Esophagus squamous epithelium (tissue), 5 donors: ENCODE measurements around the gene HCRTR2. TPM values are rescaled to one million over a fixed set of nuclear protein-coding genes. Genes with fewer than 3 reads are reported as not detected.
"Not testable (repeated sequence)": the region's sequence is repeated elsewhere in the genome, so short reads cannot be mapped to it uniquely, and the experiment has no call there.

Experiments
- DNase-seq: peaks from one replicate; lab custom pipeline; 2025; lab: John Stamatoyannopoulos, UW
- H3K27ac ChIP-seq, 4 donors: fragments of 200-600 bp; sonication (generic); one replicate each; pipeline ENCODE4 v1.5.1; 2016 to 2019; ENCODE audit warnings: mild to moderate bottlenecking in 1 of 4
- H3K27me3 ChIP-seq, 4 donors: fragments of 200-600 bp; sonication (generic); 1 replicate in 3 of 4; 2 replicates in 1 of 4; pipeline versions ENCODE4 v1.5.1 to v1.6.0; 2017 to 2021; ENCODE audit warnings: antibody characterized with exemption in 1 of 4
- H3K36me3 ChIP-seq, 3 donors: fragments of 200-600 bp; sonication (generic); one replicate each; pipeline ENCODE4 v1.5.1; 2016 to 2019
- H3K4me1 ChIP-seq, 3 donors: fragments of 200-600 bp; sonication (generic); one replicate each; pipeline ENCODE4 v1.5.1; 2017 to 2019
- H3K4me3 ChIP-seq, 4 donors: fragments of 200-600 bp; sonication (generic); 1 replicate in 3 of 4; 2 replicates in 1 of 4; pipeline ENCODE4 v1.5.1; 2016 to 2019; ENCODE audit warnings: mild to moderate bottlenecking in 2 of 4, moderate library complexity in 1 of 4
- H3K9me3 ChIP-seq, 3 donors: fragments of 200-600 bp; sonication (generic); one replicate each; pipeline ENCODE4 v1.5.1; 2016 to 2019
- CTCF ChIP-seq, 6 experiments: fragments of 450-650 bp in 4 of 6; fragments of 200-600 bp in 2 of 6; sonication (generic) in 2 of 6; IDR thresholded peaks; one replicate each; pipeline ENCODE4 v1.5.1; 2016 to 2019; ENCODE audit warnings: antibody characterized with exemption in 6 of 6, mild to moderate bottlenecking in 4 of 6, moderate library complexity in 4 of 6
- POLR2A ChIP-seq, 4 donors: fragments of 450-650 bp; IDR thresholded peaks; one replicate each; pipeline ENCODE4 v1.6.1; 2017; ENCODE audit warnings: antibody characterized with exemption in 4 of 4, mild to moderate bottlenecking in 4 of 4, moderate library complexity in 3 of 4
- WGBS, 2 donors: methylation state at CpG; one replicate each; pipeline ENCODE4 v1.1.5; 2018; 5-methylcytosine and 5-hydroxymethylcytosine counted together
- intact Hi-C: fragments of 100-400 bp; cut with DNase I; formaldehyde crosslinking; loops from one replicate; pipeline ENCODE4 v1.15.0; 2022
- total RNA-seq, 4 donors: library from RNA; depleted of rRNA; stranded (reverse); fragments of >200 nt; gene quantifications; one replicate each; pipeline ENCODE4 v1.1.0, GENCODE V29; 2016
- donor health status: DM: yes; HTN: yes; CAD: no.

The HCRTR2 gene
- total RNA-seq, 4 donors from 2014 or later = not detected

GRCh38 chr6:55141611-55142010, 32.7 kb upstream of the HCRTR2 start:
- intact Hi-C loops = no loop called here

GRCh38 chr6:55142610-55143009, 31.7 kb upstream of the HCRTR2 start:
- H3K4me1 ChIP-seq = no peaks in the 10 kb centered on the region
- no peak overlapping the region for H3K27ac ChIP-seq
- TF ChIP-seq POLR2A (IDR thresholded peaks at IDR 0.05) = no peak
- no peak for TF ChIP-seq CTCF (IDR thresholded peaks at IDR 0.05)
- intact Hi-C loops = no loop called here
- no peaks in the 10 kb centered on the region for H3K27me3 ChIP-seq
- 36 to 72% methylated on average over 2 of the region's 2 CpGs for WGBS, 2 donors
- H3K36me3 ChIP-seq = no peaks in the 10 kb centered on the region
- DNase-seq = no peak
- no peak overlapping the region for H3K4me3 ChIP-seq
- H3K9me3 ChIP-seq = no peaks in the 10 kb centered on the region

More at GRCh38 chr6:55141611-55142010, 32.7 kb upstream of the HCRTR2 start:
- Histone ChIP-seq H3K4me3 (no peak overlapping the region), H3K36me3 (no peaks in the 10 kb centered on the region), H3K9me3 (no peaks in the 10 kb centered on the region), H3K27ac (no peak overlapping the region), H3K27me3 (no peaks in the 10 kb centered on the region), H3K4me1 (no peaks in the 10 kb centered on the region)
- TF ChIP-seq POLR2A (IDR thresholded peaks at IDR 0.05) (no peak), CTCF (IDR thresholded peaks at IDR 0.05) (no peak)
- DNase-seq = no peak

GRCh38 chr6:55153284-55153683, 21.0 kb upstream of the HCRTR2 start:
- Histone ChIP-seq H3K27me3 (no peaks in the 10 kb centered on the region), H3K36me3 (no peaks in the 10 kb centered on the region), H3K4me1 (no peaks in the 10 kb centered on the region), H3K4me3 (no peak overlapping the region), H3K27ac (no peak overlapping the region), H3K9me3 (no peaks in the 10 kb centered on the region)
- WGBS, 2 donors = 52 to 68% methylated on average over 1 of the region's 1 CpG
- DNase-seq = no peak
- TF ChIP-seq CTCF (IDR thresholded peaks at IDR 0.05) (no peak), POLR2A (IDR thresholded peaks at IDR 0.05) (no peak)
- intact Hi-C loops = no loop called here

- intact Hi-C loops, H3K27me3 ChIP-seq, H3K4me1 ChIP-seq, H3K27ac ChIP-seq, H3K9me3 ChIP-seq, H3K4me3 ChIP-seq, H3K36me3 ChIP-seq, DNase-seq: not testable (repeated sequence)
- WGBS, 2 donors = 74 to 100% methylated on average over 1 to 9 of the region's 9 CpGs
Observed at GRCh38 chr6:55158784-55159183, 15.5 kb upstream of the HCRTR2 start.

- Histone ChIP-seq H3K9me3 (no peaks in the 10 kb centered on the region), H3K27me3 (peaks cover 0 to 3% (median 0%) of the 10 kb centered on the region in 4 donors), H3K4me1 (no peaks in the 10 kb centered on the region), H3K27ac (no peak overlapping the region), H3K36me3 (no peaks in the 10 kb centered on the region), H3K4me3 (no peak overlapping the region)
- DNase-seq = no peak
- intact Hi-C loops = no loop called here
- WGBS, 2 donors = 12 to 30% methylated on average over 1 of the region's 1 CpG
- TF ChIP-seq CTCF (IDR thresholded peaks at IDR 0.05) = no peak
- no peak for TF ChIP-seq POLR2A (IDR thresholded peaks at IDR 0.05)
Observed at GRCh38 chr6:55167860-55168259, 6.5 kb upstream of the HCRTR2 start.
